Fibroblast of skin of abdomen (primary cell): Measurements from ENCODE around the gene PDCD4.
A peak's percentile ranks its signal among the peaks of the same experiment; 100 is the strongest.
"Not testable (repeated sequence)": the region's sequence is repeated elsewhere in the genome, so short reads cannot be mapped to it uniquely, and the experiment has no call there.

Experiments
- DNase-seq: peaks from one replicate; pipeline ENCODE4 v3.0.0-alpha.2; 2013

Gene PDCD4

DNA sequence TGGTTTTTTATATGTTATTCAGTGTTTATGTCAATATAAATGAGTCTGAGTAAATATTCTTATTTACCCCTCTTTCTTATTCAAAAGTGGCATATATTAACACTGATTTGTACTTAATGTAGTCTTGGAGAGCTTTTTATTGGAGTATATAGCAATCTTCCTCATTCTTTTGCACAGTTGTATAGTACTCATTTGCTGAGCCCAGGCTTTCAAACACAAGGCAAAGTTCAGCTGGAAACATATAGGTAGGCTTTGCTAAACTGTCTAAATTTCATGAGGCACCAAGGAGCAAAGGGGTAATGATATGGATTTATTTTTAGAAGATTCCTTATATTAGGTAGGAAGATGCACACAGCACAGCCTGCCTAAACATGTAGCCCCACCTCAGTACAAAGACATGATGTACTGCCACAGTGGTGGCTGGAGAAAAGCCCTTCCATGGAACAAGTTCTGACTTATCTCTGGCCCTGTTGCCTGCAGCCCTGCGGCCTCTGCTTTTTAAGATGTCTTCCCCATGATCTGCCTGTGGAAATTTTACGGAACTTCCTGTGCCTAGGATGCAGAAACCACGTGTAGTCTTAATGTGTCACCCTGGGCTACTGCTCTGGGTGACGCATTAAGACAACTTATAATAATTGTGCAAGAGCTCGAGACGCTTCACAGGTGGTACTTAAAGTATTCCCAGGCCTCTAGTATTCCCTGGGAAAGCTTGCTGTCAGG is 9.6 kb upstream of the PDCD4 start:
- DNase-seq, result no peak

- no peak for DNase-seq
These were observed 8.8 kb upstream of the PDCD4 start for GRCh38 chr10:110862961-110863360.

DNA sequence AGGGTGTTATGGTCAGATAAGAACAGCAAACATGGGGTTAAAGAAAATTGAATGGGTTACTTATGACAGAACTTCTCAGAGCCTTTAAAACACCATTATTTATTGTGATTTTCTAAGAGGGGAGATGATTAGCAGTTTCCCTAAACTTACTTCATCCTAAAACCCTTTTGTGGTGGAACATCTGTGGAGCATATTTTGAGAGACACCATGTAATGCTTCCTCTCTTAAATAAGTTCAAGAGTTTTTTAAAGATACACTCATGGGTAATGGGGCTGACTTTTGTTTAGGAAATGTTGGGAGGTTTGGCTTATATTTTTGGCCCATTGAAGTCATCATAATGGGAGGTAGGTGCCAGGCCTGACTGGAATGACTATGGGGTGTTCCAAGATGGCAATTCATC is 8.4 kb upstream of the PDCD4 start:
- DNase-seq, result peak; percentile 49

DNA sequence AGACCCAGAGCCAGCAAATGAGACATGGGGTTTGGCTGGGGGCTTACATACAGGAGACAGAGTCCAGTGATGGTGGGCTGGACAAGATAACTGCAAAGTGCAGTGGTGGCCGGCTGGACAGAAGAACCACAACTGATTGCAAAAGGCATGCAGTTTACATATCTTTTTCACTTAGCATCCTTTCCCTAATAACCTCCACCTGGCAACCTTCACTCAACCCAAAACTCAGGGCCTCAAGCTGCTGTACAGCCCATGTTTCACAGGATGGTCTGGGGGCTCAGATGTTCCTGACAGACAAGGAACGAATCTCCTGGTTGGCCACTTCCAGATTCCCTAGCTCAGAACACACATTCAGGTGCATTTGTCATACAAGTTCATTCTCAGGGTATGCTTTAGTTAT is 7.8 kb upstream of the PDCD4 start:
- DNase-seq, result no peak

DNA sequence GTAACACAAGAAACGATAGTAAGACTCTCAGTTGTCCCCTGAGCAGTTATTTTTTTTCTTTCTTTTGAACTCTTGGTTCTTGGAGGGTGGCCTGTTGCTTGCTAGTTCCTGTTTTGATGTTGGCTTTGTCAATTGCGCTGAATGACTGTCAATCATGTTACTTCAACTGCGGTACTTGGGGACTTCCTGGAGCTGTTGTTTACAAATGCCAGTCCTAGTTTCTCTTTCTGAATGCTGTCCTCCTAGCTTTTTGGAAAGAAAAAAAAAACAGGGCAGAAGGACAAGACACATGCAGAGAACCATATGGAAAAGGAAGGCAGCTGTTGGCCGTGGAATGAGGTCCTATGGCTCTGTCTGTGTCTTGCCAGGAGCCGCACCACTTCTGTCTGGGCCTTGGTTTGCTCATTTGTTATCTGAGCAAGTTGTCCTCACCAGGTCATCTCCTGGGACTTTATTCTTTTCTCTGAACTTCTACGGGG is 7.0 kb upstream of the PDCD4 start:
- DNase-seq, result no peak

DNA sequence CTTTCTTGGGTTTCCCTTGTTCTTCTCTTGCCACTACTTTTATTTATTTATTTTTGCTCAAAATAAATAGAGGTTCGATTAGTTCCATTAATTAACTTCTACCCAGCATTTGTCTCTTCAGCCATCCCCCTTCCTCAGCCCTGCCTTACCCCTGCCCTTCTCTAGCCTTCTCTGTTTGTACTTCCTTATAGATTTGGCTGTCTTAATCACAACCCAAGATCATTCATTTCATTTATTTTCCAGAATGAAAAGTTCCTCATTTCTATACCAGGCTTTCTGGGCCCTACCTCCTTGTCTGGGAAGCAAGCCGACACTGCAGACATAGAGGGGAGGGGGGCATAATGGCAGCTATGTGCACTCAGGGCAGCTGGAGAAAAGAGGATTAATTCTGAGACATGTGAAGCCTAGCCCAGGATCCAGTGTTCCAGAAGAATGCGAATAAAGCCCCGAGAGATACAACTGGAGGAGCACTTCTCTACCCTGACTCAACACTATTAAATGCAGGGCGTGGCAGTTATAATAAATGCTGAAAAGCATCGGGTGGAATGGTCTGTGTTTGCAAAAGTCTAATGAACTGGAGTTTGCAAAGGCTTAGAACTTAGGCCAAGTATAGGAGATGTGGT is 6.4 kb upstream of the PDCD4 start:
- peak; percentile 81 for DNase-seq

DNA sequence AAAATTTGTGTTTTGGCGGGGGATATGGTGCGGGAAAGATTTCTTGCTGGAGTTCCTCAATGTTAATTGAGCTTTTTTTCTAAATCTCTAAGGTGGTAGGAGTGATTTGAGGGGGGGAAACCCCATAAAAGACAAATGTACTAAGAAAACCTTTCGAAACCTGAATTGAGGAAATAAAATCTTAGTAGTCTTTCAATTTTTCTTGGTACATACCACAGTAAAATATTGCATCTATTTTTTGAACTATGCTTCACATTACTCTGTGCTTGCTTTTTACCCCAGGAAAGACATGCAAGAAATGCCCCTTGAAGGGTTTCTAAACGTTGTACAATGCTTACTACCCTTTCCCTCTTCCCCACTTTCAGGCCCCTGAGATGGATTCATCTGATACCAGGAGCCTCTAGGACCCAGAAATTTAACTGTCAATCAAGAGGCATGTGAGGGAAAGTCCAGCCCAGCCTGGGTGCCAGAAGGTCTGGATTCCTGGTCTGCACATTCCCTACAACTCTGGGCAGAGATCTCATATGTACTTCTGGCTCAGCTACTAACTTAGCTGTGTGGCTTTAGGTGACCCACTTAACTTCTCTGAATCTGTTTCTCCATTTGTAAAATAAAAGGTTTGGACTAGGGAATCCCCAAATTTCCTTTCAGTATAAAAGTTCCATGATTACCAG is 5.8 kb upstream of the PDCD4 start:
- peak; percentile 26 for DNase-seq

- not testable (repeated sequence) for DNase-seq
These were observed 4.5 kb upstream of the PDCD4 start for GRCh38 chr10:110867011-110867806.

DNA sequence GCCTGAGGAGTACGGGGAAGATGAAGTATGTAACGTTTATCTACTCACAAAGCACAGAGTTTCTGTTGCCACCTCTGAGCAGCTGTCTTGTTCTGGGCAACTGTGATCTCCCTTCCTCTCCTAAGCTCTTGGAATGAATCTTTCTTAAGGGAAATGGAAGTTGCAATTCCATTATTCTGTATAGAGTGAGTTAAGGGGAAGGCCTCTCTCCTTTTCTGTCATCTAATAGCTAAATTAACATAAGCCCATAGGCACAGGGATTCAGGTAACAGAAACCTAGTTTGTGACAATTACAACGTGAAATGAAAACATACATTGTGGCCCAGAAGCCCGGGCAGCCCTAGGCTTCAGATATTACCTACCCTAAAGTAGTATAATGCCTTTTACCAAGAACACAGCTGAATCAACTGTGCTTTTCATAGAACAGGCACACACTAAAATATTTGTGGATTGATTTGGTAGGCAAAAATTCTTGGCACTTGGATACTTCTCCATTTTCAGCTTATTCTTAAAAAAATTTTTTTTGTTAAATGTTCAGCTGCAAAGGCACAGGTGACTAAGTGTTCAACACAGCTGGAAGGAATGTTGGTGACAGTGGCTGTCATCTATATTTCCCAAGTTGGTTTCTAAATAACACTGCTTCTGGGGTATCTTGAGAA is 3.8 kb upstream of the PDCD4 start:
- DNase-seq, result no peak

GRCh38 chr10:110868981-110869380 is 2.7 kb upstream of the PDCD4 start:
- DNase-seq, result no peak

DNA sequence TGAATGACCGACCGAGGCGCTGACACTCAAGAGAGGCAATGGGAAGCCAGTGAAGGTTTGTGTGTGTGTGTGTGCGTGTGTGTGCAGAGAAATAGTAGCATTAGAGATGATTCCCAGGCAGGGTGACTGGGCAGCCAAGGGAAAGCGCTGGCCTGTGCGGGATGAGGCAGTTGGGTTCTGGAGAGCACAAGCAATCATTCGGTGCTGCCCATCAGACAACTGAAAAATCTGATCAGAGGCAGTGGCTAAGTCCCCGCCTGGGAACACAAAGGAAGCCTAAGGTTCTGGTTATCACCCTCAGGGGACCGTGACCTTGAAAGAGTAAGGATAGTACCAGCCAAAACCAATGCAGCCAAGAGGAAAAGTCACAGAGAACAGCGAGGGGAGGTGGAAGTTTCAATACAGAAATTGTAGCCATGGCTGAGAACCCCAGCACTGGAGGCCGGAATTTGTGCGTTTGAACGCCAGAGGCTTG is 868 bp upstream of the PDCD4 start:
- DNase-seq, result peak; percentile 20

- DNase-seq, result peak; percentile 86
These were observed 636 bp downstream of the PDCD4 start for GRCh38 chr10:110872145-110872983.

GRCh38 chr10:110872984-110873923 is 1.5 kb downstream of the PDCD4 start:
- no peak for DNase-seq

GRCh38 chr10:110873951-110874350 is 2.2 kb downstream of the PDCD4 start:
- DNase-seq, result no peak

DNA sequence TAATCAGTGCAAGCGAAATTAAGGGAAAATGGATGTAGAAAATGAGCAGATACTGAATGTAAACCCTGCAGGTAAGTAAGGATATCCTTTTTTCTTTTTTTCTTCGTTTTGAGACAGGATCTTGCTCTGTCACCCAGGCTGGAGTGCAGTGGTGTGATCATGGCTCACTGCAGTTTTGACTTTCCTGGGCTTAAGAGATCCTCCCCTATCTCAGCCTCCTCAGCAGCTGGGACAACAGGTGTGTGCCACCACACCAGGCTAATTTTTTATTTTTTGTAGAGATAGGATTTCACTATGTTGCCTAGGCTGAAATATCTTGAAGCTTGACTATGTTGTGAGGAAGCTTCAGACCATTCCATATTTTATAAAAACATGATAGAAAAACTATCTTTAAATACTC is 4.3 kb downstream of the PDCD4 start:
- no peak for DNase-seq

- no peak for DNase-seq
These were observed 5.1 kb downstream of the PDCD4 start for GRCh38 chr10:110876788-110877187.

- DNase-seq, result no peak
These were observed 8.3 kb downstream of the PDCD4 start for GRCh38 chr10:110880012-110880411.

GRCh38 chr10:110881247-110881646 is 9.5 kb downstream of the PDCD4 start:
- no peak for DNase-seq

GRCh38 chr10:110881905-110882304 is 10.2 kb downstream of the PDCD4 start:
- no peak for DNase-seq

GRCh38 chr10:110883924-110884323 is 12.2 kb downstream of the PDCD4 start:
- no peak for DNase-seq
